Panc1 (cell line): Measurements from ENCODE around the gene SOD1. TPM values are rescaled to one million over a fixed set of nuclear protein-coding genes. Genes with fewer than 3 reads are reported as not detected.

Experiments
- ATAC-seq: fragments of 200-7000 bp; cut with Tn5 transposase; 2 replicates; pipeline ENCODE4 v1.9.1; 2020; ENCODE audit warnings: mild to moderate bottlenecking, moderate library complexity
- BruUV-seq: library from RNA; stranded (reverse); fragments of 400-500 nt; replicated peaks from 2 replicates; lab custom pipeline; 2021; lab: Mats Ljungman, UMichigan
- CTCF ChIA-PET: fragments of 300-600 bp; sonication (Branson Sonifier 250); formaldehyde crosslinking; loops from one replicate; lab custom pipeline; 2022; ENCODE audit warnings: antibody characterized with exemption; lab: Charles Lee
- POLR2A ChIA-PET: fragments of 300-600 bp; sonication (Branson Sonifier 250); formaldehyde crosslinking; loops from one replicate; lab custom pipeline; 2022; ENCODE audit warnings: antibody characterized with exemption; lab: Charles Lee
- DNase-seq: peaks from one replicate; pipeline ENCODE4 v3.0.0-alpha.2; 2010; ENCODE audit warnings: low read depth, low spot score
- H3K27ac ChIP-seq: 2 replicates; pipeline ENCODE4 v1.5.1; 2011; ENCODE audit warnings: mild to moderate bottlenecking, low read length, inconsistent platforms
- H3K27me3 ChIP-seq: fragments of 200-500 bp; sonication (Bioruptor generic); 2 replicates; pipeline ENCODE4 v1.6.0; 2014; ENCODE audit warnings: low read length, inconsistent platforms; ENCODE audit not compliant: control insufficient read depth, insufficient read depth
- H3K36me3 ChIP-seq: fragments of 200-500 bp; sonication (Bioruptor generic); 2 replicates; pipeline ENCODE4 v1.5.1; 2014; ENCODE audit warnings: inconsistent platforms, mild to moderate bottlenecking, low read length, moderate library complexity; ENCODE audit not compliant: control insufficient read depth, insufficient read depth
- H3K4me1 ChIP-seq: 2 replicates; pipeline ENCODE4 v1.5.1; 2011; ENCODE audit warnings: inconsistent platforms, mild to moderate bottlenecking, low read length, moderate library complexity; ENCODE audit not compliant: control insufficient read depth, insufficient read depth
- H3K4me3 ChIP-seq, 2 experiments: 2 replicates each; pipeline ENCODE4 v1.5.1; 2011 to 2012; ENCODE audit warnings: low read depth in 2 of 2, low read length in 2 of 2, mild to moderate bottlenecking in 2 of 2, inconsistent platforms in 1 of 2, moderate library complexity in 1 of 2
- H3K9me3 ChIP-seq: fragments of 200-500 bp; sonication (Bioruptor generic); 2 replicates; pipeline ENCODE4 v1.5.1; 2014; ENCODE audit warnings: low read depth, mild to moderate bottlenecking, inconsistent platforms, low read length, moderate library complexity; ENCODE audit not compliant: control insufficient read depth, insufficient read depth
- CTCF ChIP-seq: fragments of 450-650 bp; IDR thresholded peaks from 2 replicates; pipeline ENCODE4 v1.5.1; 2017; ENCODE audit warnings: mild to moderate bottlenecking
- POLR2AphosphoS5 ChIP-seq: IDR thresholded peaks from 2 replicates; pipeline ENCODE4 v1.6.1; 2012; ENCODE audit warnings: mild to moderate bottlenecking, low read depth, low read length, moderate library complexity
- REST ChIP-seq, 2 experiments: IDR thresholded peaks; 2 replicates each; pipeline ENCODE4 v1.6.1; 2011 to 2012; ENCODE audit warnings: low read depth in 2 of 2, control low read depth in 1 of 2, low read length in 1 of 2, mild to moderate bottlenecking in 1 of 2, moderate library complexity in 1 of 2; ENCODE audit not compliant: insufficient read depth in 1 of 2
- SIN3A ChIP-seq: IDR thresholded peaks from 2 replicates; pipeline ENCODE4 v1.6.1; 2012; ENCODE audit warnings: low read depth, mild to moderate bottlenecking, low read length, moderate library complexity, borderline replicate concordance; ENCODE audit not compliant: insufficient read depth
- TCF7L2 ChIP-seq: IDR thresholded peaks from 2 replicates; pipeline ENCODE4 v1.6.1; 2011; ENCODE audit warnings: mild to moderate bottlenecking, low read depth, low read length, inconsistent platforms
- in situ Hi-C: cut with HindIII; loops from 2 replicates; pipeline ENCODE4 v1.10.0; 2016; ENCODE audit warnings: low sequenced_read_pairs, low pct_unique_long_range_greater_than_20kb
- intact Hi-C: fragments of 100-400 bp; cut with micrococcal nuclease; formaldehyde crosslinking; loops from one replicate; pipeline ENCODE4 v1.10.0; 2022; ENCODE audit not compliant: unreplicated experiment
- total RNA-seq: library from RNA; stranded (reverse); gene quantifications from one replicate; pipeline ENCODE4 v1.2.1, GENCODE V29; 2021; ENCODE audit not compliant: unreplicated experiment

SOD1 gene
- total RNA-seq, 1 experiment from 2014 or later = 221 TPM

GRCh38 chr21:31708541-31708940 is 49.0 kb downstream of the SOD1 start:
- ChIA-PET POLR2A (no interaction called here), CTCF (no interaction called here)
- in situ Hi-C loops = no loop called here
- H3K9me3 ChIP-seq = no peaks in the 10 kb centered on the region
- peaks cover 7% of the 10 kb centered on the region; the same call in 1 of the 2 replicates for H3K4me1 ChIP-seq
- DNase-seq (no peak), ATAC-seq (no peak)
- H3K27me3 ChIP-seq = no peaks in the 10 kb centered on the region
- H3K27ac ChIP-seq = no peak overlapping the region
- no peaks in the 10 kb centered on the region; the same call in 1 of the 2 replicates for H3K36me3 ChIP-seq
- no peak for TF ChIP-seq CTCF
- no peak for TF ChIP-seq TCF7L2
- no peak for TF ChIP-seq SIN3A
- no peak for TF ChIP-seq REST (IDR thresholded peaks at IDR 0.05; ENCODE audit: insufficient read depth in 1 of 2, low read depth in 2 of 2, low read length in 1 of 2)
- no peak for TF ChIP-seq POLR2AphosphoS5
- BruUV-seq = no TSS peak
- no peak overlapping the region for H3K4me3 ChIP-seq
- intact Hi-C loops = no loop called here

- no peak for ATAC-seq
Observed at GRCh38 chr21:31710586-31710985, 51.1 kb downstream of the SOD1 start.

More at GRCh38 chr21:31710586-31710985, 51.1 kb downstream of the SOD1 start:
- ChIA-PET POLR2A (no interaction called here), CTCF (no interaction called here)
- no peak for DNase-seq
- no peak for TF ChIP-seq CTCF
- no peak for TF ChIP-seq POLR2AphosphoS5
- TF ChIP-seq REST (IDR thresholded peaks at IDR 0.05; ENCODE audit: insufficient read depth in 1 of 2, low read depth in 2 of 2, low read length in 1 of 2) = no peak
- TF ChIP-seq TCF7L2 = no peak
- no peak for TF ChIP-seq SIN3A
- no peaks in the 10 kb centered on the region for H3K27me3 ChIP-seq
- no peak overlapping the region for H3K27ac ChIP-seq
- peaks cover 16% of the 10 kb centered on the region for H3K4me1 ChIP-seq
- no peak overlapping the region for H3K4me3 ChIP-seq
- BruUV-seq = no TSS peak
- intact Hi-C loops (no loop called here), in situ Hi-C loops (no loop called here)
- H3K9me3 ChIP-seq = no peaks in the 10 kb centered on the region
- no peaks in the 10 kb centered on the region for H3K36me3 ChIP-seq
